ENCODE measurements around the gene ADCY7. TPM values are rescaled to one million over a fixed set of nuclear protein-coding genes. Genes with fewer than 3 reads are reported as not detected.

Gene ADCY7
- total and polyA plus RNA-seq, 9 of the 15 experiments (the other 6 are each of a cell fraction or from before 2014, with no cell fraction given): 2.3 to 108 (median 28.6) TPM

DNA sequence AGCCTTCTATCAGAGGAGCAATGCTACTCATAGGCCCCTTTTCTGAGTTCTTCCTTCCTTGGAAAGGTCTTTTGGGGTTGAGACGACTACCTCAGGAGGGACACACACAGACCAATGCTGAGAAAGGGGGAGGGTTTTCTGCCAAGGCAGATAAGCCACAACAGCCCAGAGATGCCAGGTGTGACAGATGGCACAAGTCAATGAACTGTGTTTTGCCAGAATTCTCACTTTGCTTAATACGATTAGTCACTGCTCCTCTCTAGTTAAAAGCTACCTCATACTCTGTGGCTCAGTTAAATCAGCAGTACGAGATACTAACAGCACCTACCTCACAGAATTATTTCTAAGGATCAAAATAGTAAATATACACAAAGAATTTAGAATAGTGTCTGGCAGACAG lies 94.4 kb downstream of the ADCY7 start:
- Histone ChIP-seq H4K20me1 (replicated peaks; ENCODE audit: control insufficient read depth, insufficient read depth, low read length) (no peaks in the 10 kb centered on the region), H3K9ac (ENCODE audit: insufficient read depth in 1 of 2, low read depth in 2 of 2, low read length in 2 of 2) (no peak overlapping the region), H3K9me1 (ENCODE audit: control insufficient read depth, insufficient read depth, low read length) (no peaks in the 10 kb centered on the region), H3K4me1 (replicated peaks in 1 of 2; ENCODE audit: control insufficient read depth in 2 of 2, insufficient read depth in 2 of 2, low read length in 2 of 2) (no peaks in the 10 kb centered on the region; a peak in 1 of 5 replicates), H3K4me3 (no peak overlapping the region), H3K27me3 (ENCODE audit: control insufficient read depth in 2 of 2, insufficient read depth in 2 of 2, low read length in 2 of 2) (no peaks in the 10 kb centered on the region), H3K36me3 (ENCODE audit: control insufficient read depth, insufficient read depth, low read length) (peaks cover 92% of the 10 kb centered on the region), H3K9me3 (replicated peaks; ENCODE audit: control insufficient read depth, insufficient read depth, low read depth, low read length) (no peaks in the 10 kb centered on the region), H3K79me2 (ENCODE audit: control insufficient read depth, insufficient read depth, low read length) (peaks cover 70% of the 10 kb centered on the region), H2AFZ (ENCODE audit: low read depth, low read length) (no peak overlapping the region), H3K4me2 (ENCODE audit: insufficient read depth, low read length) (no peak overlapping the region), H3K27ac (ENCODE audit: extremely low read depth, low read depth, low read length) (no peak overlapping the region)
- no peak for FAIRE-seq
- DNase-seq (ENCODE audit: extremely low read depth in 1 of 4, low spot score in 3 of 4): no peak
- in situ Hi-C loops (cut with MboI): loop anchor here (10.0 kb wide), 1 partner anchor 336 kb away; the partner anchor contains the start of gene CNEP1R1
- BruUV-seq (replicated peaks): no TSS peak
- WGBS (ENCODE audit: insufficient coverage, low coverage, missing lambda C conversion rate): 88% methylated on average over 3 of the region's 3 CpGs
- no peak for ATAC-seq
- CTCF ChIA-PET (ENCODE audit: low intra/inter-chr PET ratio): no interaction called here
- intact Hi-C loops (cut with micrococcal nuclease): no loop called here
- POLR2A ChIA-PET: interaction anchor here (0.9 to 1.5 kb wide), 2 partner anchors 47 to 115 kb away, joined by 3 read pairs; no protein-coding TSS in a partner anchor
- TF ChIP-seq GABPB2 (CRISPR knock-in tag; conservative IDR thresholded peaks at IDR 0.05) (no peak), HDAC6 (IDR thresholded peaks at IDR 0.05; ENCODE audit: low read depth, low read length) (no peak), NBN (IDR thresholded peaks at IDR 0.05; ENCODE audit: low read depth) (no peak), STAT5B (CRISPR knock-in tag; IDR thresholded peaks at IDR 0.05) (no peak), PML (IDR thresholded peaks at IDR 0.05; ENCODE audit: low read length) (no peak), FIP1L1 (IDR thresholded peaks at IDR 0.05; ENCODE audit: low read depth, low read length, poor library complexity, severe bottlenecking) (no peak), ZEB2 (IDR thresholded peaks at IDR 0.05) (no peak), WHSC1 (IDR thresholded peaks at IDR 0.05; ENCODE audit: low read length) (no peak), DMBX1 (CRISPR knock-in tag; IDR thresholded peaks at IDR 0.05; ENCODE audit: borderline replicate concordance) (no peak), CBFA2T2 (conservative IDR thresholded peaks at IDR 0.05) (no peak), BCL6 (CRISPR knock-in tag; IDR thresholded peaks at IDR 0.05) (no peak), HBP1 (CRISPR knock-in tag; IDR thresholded peaks at IDR 0.05) (no peak), FOXA3 (CRISPR knock-in tag; conservative IDR thresholded peaks at IDR 0.05 in 1 of 2, IDR thresholded peaks at IDR 0.05 in 1 of 2) (no peak), OTX1 (CRISPR knock-in tag; IDR thresholded peaks at IDR 0.05) (no peak), MEF2D (tag; conservative IDR thresholded peaks at IDR 0.05; ENCODE audit: low read depth) (no peak)
- TF ChIP-seq, protein P1, sequence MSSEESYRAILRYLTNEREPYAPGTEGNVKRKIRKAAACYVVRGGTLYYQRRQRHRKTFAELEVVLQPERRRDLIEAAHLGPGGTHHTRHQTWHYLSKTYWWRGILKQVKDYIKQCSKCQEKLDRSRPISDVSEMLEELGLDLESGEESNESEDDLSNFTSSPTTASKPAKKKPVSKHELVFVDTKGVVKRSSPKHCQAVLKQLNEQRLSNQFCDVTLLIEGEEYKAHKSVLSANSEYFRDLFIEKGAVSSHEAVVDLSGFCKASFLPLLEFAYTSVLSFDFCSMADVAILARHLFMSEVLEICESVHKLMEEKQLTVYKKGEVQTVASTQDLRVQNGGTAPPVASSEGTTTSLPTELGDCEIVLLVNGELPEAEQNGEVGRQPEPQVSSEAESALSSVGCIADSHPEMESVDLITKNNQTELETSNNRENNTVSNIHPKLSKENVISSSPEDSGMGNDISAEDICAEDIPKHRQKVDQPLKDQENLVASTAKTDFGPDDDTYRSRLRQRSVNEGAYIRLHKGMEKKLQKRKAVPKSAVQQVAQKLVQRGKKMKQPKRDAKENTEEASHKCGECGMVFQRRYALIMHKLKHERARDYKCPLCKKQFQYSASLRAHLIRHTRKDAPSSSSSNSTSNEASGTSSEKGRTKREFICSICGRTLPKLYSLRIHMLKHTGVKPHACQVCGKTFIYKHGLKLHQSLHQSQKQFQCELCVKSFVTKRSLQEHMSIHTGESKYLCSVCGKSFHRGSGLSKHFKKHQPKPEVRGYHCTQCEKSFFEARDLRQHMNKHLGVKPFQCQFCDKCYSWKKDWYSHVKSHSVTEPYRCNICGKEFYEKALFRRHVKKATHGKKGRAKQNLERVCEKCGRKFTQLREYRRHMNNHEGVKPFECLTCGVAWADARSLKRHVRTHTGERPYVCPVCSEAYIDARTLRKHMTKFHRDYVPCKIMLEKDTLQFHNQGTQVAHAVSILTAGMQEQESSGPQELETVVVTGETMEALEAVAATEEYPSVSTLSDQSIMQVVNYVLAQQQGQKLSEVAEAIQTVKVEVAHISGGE (CRISPR knock-in tag; IDR thresholded peaks at IDR 0.05): no peak
- TF ChIP-seq, protein P2, sequence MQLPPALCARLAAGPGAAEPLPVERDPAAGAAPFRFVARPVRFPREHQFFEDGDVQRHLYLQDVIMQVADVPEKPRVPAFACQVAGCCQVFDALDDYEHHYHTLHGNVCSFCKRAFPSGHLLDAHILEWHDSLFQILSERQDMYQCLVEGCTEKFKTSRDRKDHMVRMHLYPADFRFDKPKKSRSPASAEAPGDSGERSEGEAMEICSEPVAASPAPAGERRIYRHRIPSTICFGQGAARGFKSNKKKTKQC (CRISPR knock-in tag; IDR thresholded peaks at IDR 0.05): no peak
- TF ChIP-seq, protein P3, sequence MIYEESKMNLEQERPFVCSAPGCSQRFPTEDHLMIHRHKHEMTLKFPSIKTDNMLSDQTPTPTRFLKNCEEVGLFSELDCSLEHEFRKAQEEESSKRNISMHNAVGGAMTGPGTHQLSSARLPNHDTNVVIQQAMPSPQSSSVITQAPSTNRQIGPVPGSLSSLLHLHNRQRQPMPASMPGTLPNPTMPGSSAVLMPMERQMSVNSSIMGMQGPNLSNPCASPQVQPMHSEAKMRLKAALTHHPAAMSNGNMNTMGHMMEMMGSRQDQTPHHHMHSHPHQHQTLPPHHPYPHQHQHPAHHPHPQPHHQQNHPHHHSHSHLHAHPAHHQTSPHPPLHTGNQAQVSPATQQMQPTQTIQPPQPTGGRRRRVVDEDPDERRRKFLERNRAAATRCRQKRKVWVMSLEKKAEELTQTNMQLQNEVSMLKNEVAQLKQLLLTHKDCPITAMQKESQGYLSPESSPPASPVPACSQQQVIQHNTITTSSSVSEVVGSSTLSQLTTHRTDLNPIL (CRISPR knock-in tag; IDR thresholded peaks at IDR 0.05): no peak
